ENCODE measurements around the gene ATG7.

The ATG7 gene

GRCh38 chr3:11271986-11272904 is at the start of gene ATG7:
Gene ATG7, plus strand, starts transcription at chr3:11272397. Its CDS starts 26,299 bp downstream, at chr3:11298696.
- Mint-ChIP-seq H3K27me3 (peaks cover 6% of the 10 kb centered on the region), H3K27ac (peak within 1 kb of the TSS; percentile 96), H3K4me1 (peaks cover 46% of the 10 kb centered on the region), H3K4me3 (peak within 1 kb of the TSS; percentile 86), H3K9me3 (peaks cover 12% of the 10 kb centered on the region), H3K36me3 (ENCODE audit: low read depth) (peaks cover 30% of the 10 kb centered on the region)
- DNase-seq (peak; percentile 98), ATAC-seq (peak; percentile 94)

- peaks cover 25% of the 10 kb centered on the region for H3K4me1 Mint-ChIP-seq
- no peak overlapping the region for H3K4me3 Mint-ChIP-seq
- H3K9me3 Mint-ChIP-seq: no peaks in the 10 kb centered on the region
- peaks cover 3% of the 10 kb centered on the region for H3K27me3 Mint-ChIP-seq
- ATAC-seq (no peak), DNase-seq (no peak)
- no peaks in the 10 kb centered on the region for H3K36me3 Mint-ChIP-seq (ENCODE audit: low read depth)
- H3K27ac Mint-ChIP-seq: no peak overlapping the region
Observed at GRCh38 chr3:11224010-11224409, 48.2 kb upstream of the ATG7 start.

- Mint-ChIP-seq H3K4me1 (peaks cover 25% of the 10 kb centered on the region), H3K9me3 (no peaks in the 10 kb centered on the region), H3K36me3 (ENCODE audit: low read depth) (no peaks in the 10 kb centered on the region), H3K4me3 (no peak overlapping the region), H3K27me3 (peaks cover 3% of the 10 kb centered on the region), H3K27ac (no peak overlapping the region)
- DNase-seq: no peak
- no peak for ATAC-seq
Observed at GRCh38 chr3:11224870-11225229, 47.3 kb upstream of the ATG7 start.

GRCh38 chr3:11226042-11226370 is 46.2 kb upstream of the ATG7 start:
- Mint-ChIP-seq H3K27ac (peak overlapping the region; percentile 48), H3K36me3 (ENCODE audit: low read depth) (no peaks in the 10 kb centered on the region), H3K27me3 (peaks cover 3% of the 10 kb centered on the region), H3K4me1 (peaks cover 29% of the 10 kb centered on the region), H3K9me3 (no peaks in the 10 kb centered on the region), H3K4me3 (peak overlapping the region; percentile 26)
- DNase-seq (no peak), ATAC-seq (no peak)

GRCh38 chr3:11228041-11228440 is 44.2 kb upstream of the ATG7 start:
- ATAC-seq: no peak
- Mint-ChIP-seq H3K9me3 (no peaks in the 10 kb centered on the region), H3K27ac (no peak overlapping the region), H3K4me3 (no peak overlapping the region), H3K27me3 (no peaks in the 10 kb centered on the region), H3K36me3 (ENCODE audit: low read depth) (no peaks in the 10 kb centered on the region), H3K4me1 (peaks cover 30% of the 10 kb centered on the region)
- DNase-seq: no peak

- no peak overlapping the region for H3K4me3 Mint-ChIP-seq
- H3K36me3 Mint-ChIP-seq (ENCODE audit: low read depth): no peaks in the 10 kb centered on the region
- H3K27ac Mint-ChIP-seq: no peak overlapping the region
- ATAC-seq (no peak), DNase-seq (no peak)
- H3K9me3 Mint-ChIP-seq: no peaks in the 10 kb centered on the region
- H3K27me3 Mint-ChIP-seq: no peaks in the 10 kb centered on the region
- peaks cover 25% of the 10 kb centered on the region for H3K4me1 Mint-ChIP-seq
Observed at GRCh38 chr3:11230125-11230524, 42.1 kb upstream of the ATG7 start.

- DNase-seq (no peak), ATAC-seq (no peak)
- no peak overlapping the region for H3K27ac Mint-ChIP-seq
- peaks cover 20% of the 10 kb centered on the region for H3K4me1 Mint-ChIP-seq
- no peak overlapping the region for H3K4me3 Mint-ChIP-seq
- no peaks in the 10 kb centered on the region for H3K36me3 Mint-ChIP-seq (ENCODE audit: low read depth)
- no peaks in the 10 kb centered on the region for H3K9me3 Mint-ChIP-seq
- peaks cover 5% of the 10 kb centered on the region for H3K27me3 Mint-ChIP-seq
Observed at GRCh38 chr3:11230832-11231231, 41.4 kb upstream of the ATG7 start.

GRCh38 chr3:11235385-11235784 is 36.8 kb upstream of the ATG7 start:
- ATAC-seq (no peak), DNase-seq (no peak)
- Mint-ChIP-seq H3K4me3 (no peak overlapping the region), H3K4me1 (peaks cover 42% of the 10 kb centered on the region), H3K36me3 (ENCODE audit: low read depth) (peaks cover 6% of the 10 kb centered on the region), H3K27me3 (peaks cover 5% of the 10 kb centered on the region), H3K9me3 (peaks cover 17% of the 10 kb centered on the region), H3K27ac (no peak overlapping the region)

- ATAC-seq (no peak), DNase-seq (peak; percentile 88)
- H3K4me3 Mint-ChIP-seq: no peak overlapping the region
- no peak overlapping the region for H3K27ac Mint-ChIP-seq
- H3K4me1 Mint-ChIP-seq: peaks cover 48% of the 10 kb centered on the region
- peaks cover 22% of the 10 kb centered on the region for H3K9me3 Mint-ChIP-seq
- H3K36me3 Mint-ChIP-seq (ENCODE audit: low read depth): peaks cover 9% of the 10 kb centered on the region
- H3K27me3 Mint-ChIP-seq: peaks cover 5% of the 10 kb centered on the region
Observed at GRCh38 chr3:11236588-11237461, 35.4 kb upstream of the ATG7 start.

- peak overlapping the region; percentile 98 for H3K27ac Mint-ChIP-seq
- H3K9me3 Mint-ChIP-seq: peaks cover 22% of the 10 kb centered on the region
- H3K27me3 Mint-ChIP-seq: peaks cover 5% of the 10 kb centered on the region
- peak; percentile 17 for DNase-seq
- peak; percentile 38 for ATAC-seq
- H3K36me3 Mint-ChIP-seq (ENCODE audit: low read depth): peaks cover 9% of the 10 kb centered on the region
- peak overlapping the region; percentile 59 for H3K4me3 Mint-ChIP-seq
- H3K4me1 Mint-ChIP-seq: peaks cover 51% of the 10 kb centered on the region
Observed at GRCh38 chr3:11238060-11238459, 34.1 kb upstream of the ATG7 start.

- Mint-ChIP-seq H3K4me1 (peaks cover 51% of the 10 kb centered on the region), H3K27ac (peak overlapping the region; percentile 98), H3K36me3 (ENCODE audit: low read depth) (peaks cover 9% of the 10 kb centered on the region), H3K4me3 (peak overlapping the region; percentile 59), H3K9me3 (peaks cover 22% of the 10 kb centered on the region), H3K27me3 (peaks cover 7% of the 10 kb centered on the region)
- no peak for DNase-seq
- ATAC-seq: peak; percentile 60
Observed at GRCh38 chr3:11238880-11239279, 33.3 kb upstream of the ATG7 start.

- Mint-ChIP-seq H3K27ac (peak overlapping the region; percentile 98), H3K9me3 (peaks cover 22% of the 10 kb centered on the region), H3K27me3 (peaks cover 7% of the 10 kb centered on the region), H3K4me3 (no peak overlapping the region), H3K36me3 (ENCODE audit: low read depth) (peaks cover 9% of the 10 kb centered on the region), H3K4me1 (peaks cover 54% of the 10 kb centered on the region)
- ATAC-seq (no peak), DNase-seq (no peak)
Observed at GRCh38 chr3:11239796-11240195, 32.4 kb upstream of the ATG7 start.

- peaks cover 22% of the 10 kb centered on the region for H3K9me3 Mint-ChIP-seq
- H3K36me3 Mint-ChIP-seq (ENCODE audit: low read depth): peaks cover 9% of the 10 kb centered on the region
- H3K27me3 Mint-ChIP-seq: peaks cover 3% of the 10 kb centered on the region
- H3K27ac Mint-ChIP-seq: peak overlapping the region; percentile 98
- ATAC-seq (peak; percentile 80), DNase-seq (peak; percentile 53)
- H3K4me1 Mint-ChIP-seq: peaks cover 55% of the 10 kb centered on the region
- peak overlapping the region; percentile 52 for H3K4me3 Mint-ChIP-seq
Observed at GRCh38 chr3:11240496-11240895, 31.7 kb upstream of the ATG7 start.

GRCh38 chr3:11244121-11244677 is 28.0 kb upstream of the ATG7 start:
- Mint-ChIP-seq H3K27me3 (peaks cover 2% of the 10 kb centered on the region), H3K9me3 (peaks cover 11% of the 10 kb centered on the region), H3K4me3 (no peak overlapping the region), H3K36me3 (ENCODE audit: low read depth) (peaks cover 6% of the 10 kb centered on the region), H3K4me1 (peaks cover 29% of the 10 kb centered on the region), H3K27ac (no peak overlapping the region)
- DNase-seq: no peak
- no peak for ATAC-seq

Measured in activated naive CD8-positive, alpha-beta T cell treated with anti-CD3 and anti-CD28 coated beads, Interleukin-2, amount 50 U/mL, for 24 hours (primary cell).